ENCODE data around the gene CMKLR1. TPM values are rescaled to one million over a fixed set of nuclear protein-coding genes. Genes with fewer than 3 reads are reported as not detected.

CMKLR1 gene
- total RNA-seq, 1 experiment from 2014 or later: not detected

DNA sequence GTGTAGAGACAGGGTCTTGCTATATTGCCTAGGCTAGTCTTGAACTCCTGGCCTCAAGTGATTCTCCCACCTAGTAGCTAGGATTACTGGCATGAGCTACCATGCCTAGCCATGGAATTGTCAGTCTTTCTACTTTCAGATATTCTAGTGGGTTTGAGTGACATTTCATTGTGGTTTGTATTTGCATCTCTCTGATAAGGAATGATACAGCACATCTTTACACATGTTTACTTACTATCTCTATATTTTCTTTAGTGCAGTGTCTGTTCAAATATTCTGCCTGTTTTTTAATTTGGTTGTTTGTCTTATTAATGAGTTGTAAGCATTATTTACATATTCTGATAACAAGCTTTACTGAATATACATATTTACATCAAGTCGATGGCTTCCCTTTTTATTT is 73.6 kb downstream of the CMKLR1 start:
- no peak for DNase-seq (ENCODE audit: low read depth, low spot score)
- in situ Hi-C loops (cut with HindIII; ENCODE audit: low pct_unique_long_range_greater_than_20kb, low sequenced_read_pairs): no loop called here

DNA sequence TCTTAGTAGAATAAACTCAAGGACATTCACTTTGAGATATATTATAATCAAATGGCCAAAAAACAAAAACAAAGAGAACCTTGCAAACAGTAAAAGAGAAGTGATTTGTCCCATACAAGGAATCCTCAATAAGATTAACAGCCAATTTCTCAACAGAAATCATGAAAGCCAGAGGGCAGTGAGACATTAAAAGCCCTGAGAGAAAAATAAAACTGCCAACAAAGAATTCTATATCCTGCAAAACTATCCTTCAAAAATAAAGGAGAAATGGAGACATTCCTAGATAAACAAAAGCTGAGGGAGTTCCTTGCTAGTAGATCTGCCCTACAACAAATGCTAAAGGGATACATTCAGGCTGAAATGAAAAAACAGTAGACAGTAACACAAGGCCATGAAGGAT is 78.1 kb downstream of the CMKLR1 start:
- in situ Hi-C loops (cut with HindIII; ENCODE audit: low pct_unique_long_range_greater_than_20kb, low sequenced_read_pairs): no loop called here
- no peak for DNase-seq (ENCODE audit: low read depth, low spot score)

DNA sequence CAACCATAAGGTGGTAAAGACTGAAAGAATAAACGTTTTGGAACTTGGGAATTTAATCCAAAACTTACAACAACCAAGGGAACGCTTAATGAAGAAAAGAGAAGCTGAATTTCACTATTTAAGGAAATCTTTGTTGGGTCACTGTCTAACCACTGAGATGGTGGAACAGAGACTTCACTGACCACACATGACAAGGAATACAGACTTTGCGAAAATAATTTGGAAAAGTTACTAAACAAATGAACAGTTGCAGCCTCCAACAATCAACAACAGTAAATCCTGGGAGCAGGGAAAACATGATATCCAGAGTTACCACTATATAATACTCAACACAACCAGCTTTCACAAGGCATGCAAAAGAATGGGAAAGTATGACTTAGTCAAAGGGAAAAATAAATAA is 79.1 kb downstream of the CMKLR1 start:
- in situ Hi-C loops (cut with HindIII; ENCODE audit: low pct_unique_long_range_greater_than_20kb, low sequenced_read_pairs): no loop called here
- DNase-seq (ENCODE audit: low read depth, low spot score): no peak

DNA sequence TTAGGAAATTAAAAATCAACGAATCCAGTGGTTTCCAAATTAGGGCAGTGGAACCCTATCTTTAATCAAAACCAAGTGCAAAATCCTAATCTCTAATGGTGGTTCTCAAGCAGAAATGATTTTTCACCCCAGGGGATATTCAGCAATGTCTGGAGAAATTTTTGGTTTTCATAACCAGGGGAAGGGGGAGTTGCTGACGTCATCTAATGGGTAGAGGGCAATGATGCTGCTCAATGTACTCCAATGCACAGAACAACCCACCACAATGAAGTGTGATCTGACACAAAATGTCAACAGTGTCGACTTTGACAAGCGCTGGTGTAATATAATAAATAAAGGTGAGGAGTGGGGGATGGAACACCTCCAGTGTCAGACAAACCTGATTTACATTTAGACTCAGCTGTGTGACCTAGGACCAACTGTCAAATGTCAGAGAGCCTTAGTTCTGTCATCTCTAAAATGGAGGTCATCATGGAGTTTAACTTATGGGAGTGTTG is 81.5 kb downstream of the CMKLR1 start:
- no peak for DNase-seq (ENCODE audit: low read depth, low spot score)
- in situ Hi-C loops (cut with HindIII; ENCODE audit: low pct_unique_long_range_greater_than_20kb, low sequenced_read_pairs): no loop called here

DNA sequence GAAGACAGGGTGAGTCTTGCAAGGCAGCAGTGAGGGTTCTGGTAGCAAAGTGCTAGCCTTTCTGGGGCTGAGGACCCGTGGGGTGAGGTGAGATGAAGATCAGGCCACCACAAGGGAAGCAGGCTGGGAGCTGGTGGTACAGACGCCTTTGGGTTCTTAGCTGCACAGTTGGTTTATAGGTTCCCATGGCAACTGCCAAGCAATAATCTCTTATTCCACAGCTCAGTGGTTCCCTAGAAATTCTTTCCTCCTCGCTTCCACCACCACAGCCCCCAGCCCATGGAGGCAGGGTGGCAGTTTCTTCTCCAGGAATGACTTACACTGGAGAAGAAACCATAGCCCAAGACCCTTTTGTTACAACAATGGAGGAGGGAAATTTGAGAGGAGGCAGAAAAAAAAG is 82.1 kb downstream of the CMKLR1 start:
- in situ Hi-C loops (cut with HindIII; ENCODE audit: low pct_unique_long_range_greater_than_20kb, low sequenced_read_pairs): no loop called here
- DNase-seq (ENCODE audit: low read depth, low spot score): no peak

DNA sequence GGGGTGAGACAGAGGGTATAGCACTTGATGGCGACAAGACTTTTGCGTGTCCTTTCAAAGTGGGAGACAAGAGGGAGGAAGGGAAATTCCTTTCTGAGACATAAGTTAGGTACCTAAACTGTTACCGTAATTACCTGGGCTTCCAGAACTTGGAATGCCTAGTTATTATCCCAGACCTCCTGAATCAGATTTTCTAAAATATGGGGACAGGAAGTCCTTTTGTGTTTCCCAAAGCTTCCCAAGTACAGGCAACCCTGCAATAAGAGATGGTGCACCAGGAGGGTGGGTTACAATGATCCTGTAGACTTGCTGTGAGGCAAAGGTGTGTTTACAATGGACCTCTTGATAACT is 83.9 kb downstream of the CMKLR1 start:
- DNase-seq (ENCODE audit: low read depth, low spot score): no peak
- in situ Hi-C loops (cut with HindIII; ENCODE audit: low pct_unique_long_range_greater_than_20kb, low sequenced_read_pairs): no loop called here

DNA sequence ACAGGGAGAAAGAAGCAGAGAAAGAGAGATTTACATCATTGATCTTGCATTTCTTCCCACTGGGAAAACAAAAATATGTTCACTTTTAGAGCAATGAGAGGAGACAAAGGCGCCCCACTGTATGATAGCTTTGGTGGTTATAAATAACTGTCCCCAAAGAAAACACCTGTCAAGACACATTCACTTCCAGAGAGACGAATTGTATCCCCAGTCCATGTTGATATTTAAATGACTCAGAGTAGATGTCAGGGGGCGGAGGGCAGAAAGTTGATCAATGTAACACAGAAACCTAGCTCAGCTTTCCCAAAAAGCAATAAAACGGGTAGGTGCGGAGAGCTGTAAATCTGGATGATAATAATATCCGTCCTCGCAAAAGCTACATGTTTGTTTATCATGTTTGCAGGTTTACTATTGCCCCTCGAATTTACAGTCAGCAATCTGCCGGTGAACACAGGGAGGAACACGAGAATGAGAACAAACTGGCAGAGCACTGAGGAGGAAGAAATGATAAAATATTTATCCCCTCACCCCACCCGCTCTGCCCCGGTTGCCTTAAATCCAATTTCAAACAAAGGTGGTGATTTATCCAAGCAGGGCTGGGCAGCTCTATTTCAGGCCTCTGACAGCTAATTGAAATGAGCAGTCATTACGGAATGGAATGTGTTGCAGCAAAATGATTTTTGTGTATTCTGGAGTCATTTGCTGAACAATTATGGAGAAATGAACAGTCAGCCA is 84.4 kb downstream of the CMKLR1 start:
- DNase-seq (ENCODE audit: low read depth, low spot score): no peak
- in situ Hi-C loops (cut with HindIII; ENCODE audit: low pct_unique_long_range_greater_than_20kb, low sequenced_read_pairs): no loop called here

DNA sequence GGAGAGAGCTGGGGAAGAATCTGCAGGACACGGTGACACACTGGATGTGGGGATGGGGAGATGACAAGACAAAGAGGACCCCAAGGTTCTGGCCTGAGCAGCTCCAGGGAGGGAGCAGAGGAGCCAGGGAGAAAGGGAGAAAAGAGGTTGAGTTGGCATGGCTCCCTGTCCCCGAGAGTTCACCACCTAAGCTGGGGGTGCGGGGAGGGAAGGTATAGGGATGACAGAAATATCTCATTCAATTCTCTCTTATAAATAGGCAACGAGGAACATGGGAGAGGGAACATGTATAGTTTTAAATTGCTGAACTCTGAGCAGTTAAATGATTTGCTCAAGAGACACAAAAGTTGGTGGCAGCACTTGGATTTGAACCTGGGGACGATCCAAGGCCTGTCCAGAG is 85.1 kb downstream of the CMKLR1 start:
- in situ Hi-C loops (cut with HindIII; ENCODE audit: low pct_unique_long_range_greater_than_20kb, low sequenced_read_pairs): no loop called here
- DNase-seq (ENCODE audit: low read depth, low spot score): no peak

DNA sequence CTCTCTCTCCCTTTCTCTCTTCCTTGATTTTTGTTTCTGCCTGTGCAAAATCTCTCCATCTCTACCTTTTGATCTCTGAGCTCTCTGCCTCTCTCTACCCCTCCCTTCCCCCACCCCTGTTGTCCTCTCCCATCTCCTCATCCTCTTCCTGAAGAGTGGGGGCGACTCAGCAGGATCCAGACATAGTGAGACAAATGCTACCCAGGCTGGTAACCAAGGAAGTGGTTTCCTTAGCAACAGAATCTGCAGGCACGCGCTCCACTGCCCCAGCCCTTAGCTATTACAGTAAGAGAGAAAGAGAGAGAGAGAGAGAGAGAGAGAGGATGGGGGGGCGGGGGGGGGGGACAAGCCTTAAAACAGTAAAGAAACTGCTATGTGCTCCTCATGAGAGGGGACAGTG is 85.6 kb downstream of the CMKLR1 start:
- in situ Hi-C loops (cut with HindIII; ENCODE audit: low pct_unique_long_range_greater_than_20kb, low sequenced_read_pairs): no loop called here

DNA sequence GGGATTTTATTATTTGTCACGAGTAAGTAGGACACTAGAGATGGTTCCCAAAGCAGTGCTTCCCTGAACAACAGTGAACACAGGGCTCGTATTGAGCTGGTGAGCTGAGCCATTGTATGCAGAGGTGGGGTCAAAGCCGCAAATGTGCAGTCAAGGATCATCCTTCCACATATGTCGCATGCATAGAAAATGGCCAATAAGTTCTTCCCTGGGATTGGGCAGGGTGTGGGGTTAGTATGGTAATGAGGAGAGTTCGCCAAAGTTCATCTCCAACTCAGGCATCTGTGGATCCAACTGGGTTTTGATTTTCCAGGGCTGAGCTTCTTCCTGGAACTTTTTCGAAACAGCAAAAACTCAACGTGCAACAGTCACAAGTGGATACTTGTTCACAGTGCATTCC is 86.6 kb downstream of the CMKLR1 start:
- no peak for DNase-seq (ENCODE audit: low read depth, low spot score)
- in situ Hi-C loops (cut with HindIII; ENCODE audit: low pct_unique_long_range_greater_than_20kb, low sequenced_read_pairs): no loop called here

More for the DNA sequence above, 85.6 kb downstream of the CMKLR1 start:
- no peak for DNase-seq (ENCODE audit: low read depth, low spot score)

DNA sequence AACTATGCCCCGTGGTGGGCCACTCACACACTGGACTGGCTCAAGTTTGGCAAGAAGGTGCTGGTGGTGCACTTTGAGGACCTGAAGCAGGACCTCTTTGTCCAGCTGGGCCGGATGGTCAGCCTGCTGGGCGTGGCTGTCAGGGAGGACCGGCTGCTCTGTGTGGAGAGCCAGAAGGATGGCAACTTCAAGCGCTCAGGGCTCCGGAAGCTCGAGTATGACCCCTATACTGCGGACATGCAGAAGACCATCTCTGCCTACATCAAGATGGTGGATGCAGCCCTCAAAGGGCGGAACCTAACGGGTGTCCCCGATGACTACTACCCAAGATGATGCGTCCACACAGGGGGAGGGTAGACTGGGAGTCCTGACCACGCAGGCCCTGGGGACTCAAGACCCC is 91.1 kb downstream of the CMKLR1 start:
- no peak for DNase-seq (ENCODE audit: low read depth, low spot score)
- in situ Hi-C loops (cut with HindIII; ENCODE audit: low pct_unique_long_range_greater_than_20kb, low sequenced_read_pairs): no loop called here

DNA sequence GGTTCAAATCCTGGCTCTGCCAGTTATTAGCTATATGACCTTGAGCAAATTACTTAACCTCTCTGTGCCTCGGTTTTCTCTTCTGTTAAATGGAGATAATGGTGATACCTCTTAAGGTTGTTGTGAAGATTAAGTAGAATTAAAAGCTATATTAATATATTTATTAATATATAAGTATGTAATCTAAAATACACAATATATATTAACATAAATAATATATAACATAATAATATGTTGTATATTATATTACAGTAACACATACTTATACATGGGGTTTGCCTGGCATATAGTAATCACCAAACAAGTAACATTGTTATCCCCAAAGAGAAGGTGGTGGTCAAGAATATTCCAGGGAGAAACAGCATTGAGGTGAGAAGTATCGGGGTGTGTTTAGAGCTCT is 92.0 kb downstream of the CMKLR1 start:
- in situ Hi-C loops (cut with HindIII; ENCODE audit: low pct_unique_long_range_greater_than_20kb, low sequenced_read_pairs): no loop called here

DNA sequence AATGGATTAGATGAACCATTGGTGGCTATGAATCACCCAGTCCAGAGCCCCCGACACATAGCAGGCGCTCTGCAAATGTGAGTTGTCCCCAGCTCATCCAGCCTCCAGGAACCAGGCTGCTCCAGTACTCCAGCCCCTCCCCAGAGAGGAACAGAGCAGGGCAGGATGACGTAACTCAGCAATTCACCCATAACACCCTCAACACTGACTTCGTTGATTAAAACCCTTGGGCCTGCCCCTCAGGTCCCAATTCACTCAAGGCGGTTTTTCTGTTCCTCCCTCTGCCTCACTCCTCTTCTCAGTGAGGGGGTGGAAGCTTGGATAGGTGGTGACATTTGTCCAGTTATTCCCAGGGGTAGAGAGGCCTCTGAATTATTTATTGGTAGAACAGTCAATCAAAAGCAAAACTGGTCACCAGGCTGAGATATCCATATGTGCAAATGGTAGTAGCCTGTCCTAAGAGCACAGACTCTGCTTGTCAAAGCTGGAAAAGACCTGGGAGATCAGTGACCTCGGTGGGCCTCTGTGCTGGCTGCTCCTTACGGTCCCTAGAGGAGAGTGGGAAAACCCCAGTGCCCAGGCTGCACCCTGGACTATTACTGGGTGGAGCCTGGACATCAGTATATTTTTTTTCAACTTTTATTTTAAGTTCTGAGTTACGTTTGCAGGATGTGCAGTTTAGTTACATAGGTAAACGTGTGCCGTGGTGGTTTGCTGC is 97.0 kb downstream of the CMKLR1 start:
- in situ Hi-C loops (cut with HindIII; ENCODE audit: low pct_unique_long_range_greater_than_20kb, low sequenced_read_pairs): no loop called here
- peak; percentile 17 for DNase-seq (ENCODE audit: low read depth, low spot score)

More for the DNA sequence above, 92.0 kb downstream of the CMKLR1 start:
- no peak for DNase-seq (ENCODE audit: low read depth, low spot score)

DNA sequence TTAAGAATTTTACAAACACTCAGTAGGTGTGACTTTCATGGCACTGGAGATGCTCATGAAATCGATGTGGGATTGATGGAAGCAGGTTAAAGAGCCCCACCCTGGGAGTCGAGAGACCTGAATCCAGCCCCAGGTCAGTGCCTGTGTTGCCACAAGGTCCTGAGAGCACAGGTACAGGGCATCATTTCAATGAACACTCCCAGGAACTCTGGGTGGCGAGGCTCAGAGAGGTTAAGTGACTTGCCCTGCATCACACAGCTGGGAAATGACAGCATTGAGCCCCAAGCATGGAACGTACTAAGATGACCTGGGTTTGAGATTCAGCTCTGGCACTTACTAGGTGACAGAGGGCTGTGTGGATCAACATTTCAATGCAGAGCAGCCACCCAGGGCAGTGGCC is 98.2 kb downstream of the CMKLR1 start:
- DNase-seq (ENCODE audit: low read depth, low spot score): no peak
- in situ Hi-C loops (cut with HindIII; ENCODE audit: low pct_unique_long_range_greater_than_20kb, low sequenced_read_pairs): no loop called here

DNA sequence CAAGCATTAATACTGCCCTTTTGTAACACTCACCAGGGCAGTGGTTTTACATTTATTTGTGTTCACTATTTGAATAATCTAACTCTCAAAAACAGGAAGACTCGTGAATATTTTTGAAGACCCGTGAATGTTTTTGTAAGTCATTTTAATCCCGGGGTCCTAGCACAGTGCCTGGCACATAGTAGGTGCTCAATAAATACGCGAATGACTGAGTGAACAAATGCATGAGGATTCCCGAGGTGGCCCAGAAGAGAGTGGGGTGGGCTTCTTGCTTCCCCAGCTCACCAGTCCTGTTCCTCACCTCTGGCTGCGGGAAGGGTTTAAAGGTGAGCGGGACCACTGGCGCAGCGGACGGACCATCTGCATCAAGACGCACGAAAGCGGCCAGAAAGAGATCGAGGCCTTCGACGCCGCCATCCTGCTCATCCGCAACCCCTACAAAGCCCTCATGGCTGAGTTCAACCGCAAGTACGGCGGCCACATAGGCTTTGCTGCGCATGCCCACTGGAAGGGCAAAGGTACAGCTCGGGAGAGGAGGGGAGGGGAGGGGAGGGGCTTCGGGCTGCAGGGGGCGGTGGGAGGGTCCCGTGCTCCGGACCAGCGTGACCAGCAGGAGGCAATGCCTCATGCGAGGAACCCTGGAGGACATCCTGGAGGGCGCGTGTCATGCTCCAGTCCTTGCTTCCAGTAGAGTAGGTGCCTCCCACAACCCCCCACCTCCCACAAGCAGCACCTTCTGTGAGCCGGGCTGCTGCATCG is 98.9 kb downstream of the CMKLR1 start:
- in situ Hi-C loops (cut with HindIII; ENCODE audit: low pct_unique_long_range_greater_than_20kb, low sequenced_read_pairs): no loop called here

DNA sequence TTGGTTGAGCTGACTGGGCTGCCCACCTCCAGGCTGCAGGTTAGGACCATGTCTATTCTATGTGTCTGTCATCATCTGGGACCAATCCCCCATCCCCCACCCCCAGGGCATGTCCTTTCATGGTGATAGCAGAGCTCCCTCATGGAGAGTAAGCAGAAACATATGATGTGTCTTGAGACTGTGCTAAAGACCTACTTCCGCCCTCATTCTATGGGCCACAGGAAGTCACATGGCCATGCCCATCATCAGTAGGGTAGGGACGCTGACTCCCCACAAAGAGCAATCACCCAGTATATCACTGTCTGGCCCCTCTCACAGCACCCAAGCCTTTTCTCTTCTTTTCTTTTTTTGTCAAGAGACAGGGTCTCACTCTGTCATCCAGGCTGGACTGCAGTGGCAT is 99.7 kb downstream of the CMKLR1 start:
- in situ Hi-C loops (cut with HindIII; ENCODE audit: low pct_unique_long_range_greater_than_20kb, low sequenced_read_pairs): no loop called here
- DNase-seq (ENCODE audit: low read depth, low spot score): peak; percentile 21

More for the DNA sequence above, 98.9 kb downstream of the CMKLR1 start:
- no peak for DNase-seq (ENCODE audit: low read depth, low spot score)

DNA sequence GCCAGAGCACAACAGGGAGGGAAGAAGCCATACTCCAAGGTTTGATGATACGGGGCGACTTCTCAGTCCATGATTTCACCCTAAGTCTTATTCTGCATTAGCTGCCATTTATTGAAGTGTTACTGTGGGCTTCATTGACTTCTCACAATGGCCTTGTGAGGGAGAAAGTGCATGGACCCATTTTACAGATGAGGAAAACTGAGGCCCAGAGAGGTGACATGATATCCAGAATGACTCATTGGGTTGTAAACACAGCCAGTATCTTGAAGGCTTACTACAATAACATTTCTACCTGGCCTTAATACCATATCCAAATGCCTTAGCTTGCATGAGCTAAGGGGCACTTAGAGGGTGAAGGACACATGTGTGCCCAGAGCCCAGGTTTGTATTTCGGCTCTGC is 100.6 kb downstream of the CMKLR1 start:
- in situ Hi-C loops (cut with HindIII; ENCODE audit: low pct_unique_long_range_greater_than_20kb, low sequenced_read_pairs): no loop called here
- no peak for DNase-seq (ENCODE audit: low read depth, low spot score)

Measured in SK-MEL-5 (cell line).